HCT116 (cell line): ENCODE data around the gene DNAJC8.

Experiments
- CEBPB ChIP-seq: IDR thresholded peaks from 2 replicates; pipeline ENCODE4 v1.6.1; 2012; ENCODE audit warnings: low read depth
- TCF7L2 ChIP-seq: IDR thresholded peaks from 2 replicates; pipeline ENCODE4 v1.7.0; 2011; ENCODE audit warnings: borderline replicate concordance, inconsistent platforms; ENCODE audit not compliant: insufficient read depth, insufficient read length; ENCODE audit errors: extremely low read depth

- TF ChIP-seq TCF7L2 (no peak), CEBPB (no peak)
These were observed 7.2 kb upstream of the DNAJC8 start for GRCh38 chr1:28240024-28240423.
